HG03097 (cell line): ENCODE measurements around the gene MACIR.

Experiments
- ATAC-seq: cut with Tn5 transposase; IDR thresholded peaks from one replicate; pipeline ENCODE4 v1.9.1; 2021; ENCODE audit not compliant: unreplicated experiment, low FRiP score

MACIR gene

GRCh38 chr5:103244398-103244797 is 14.2 kb upstream of the MACIR start:
- ATAC-seq = no peak

DNA sequence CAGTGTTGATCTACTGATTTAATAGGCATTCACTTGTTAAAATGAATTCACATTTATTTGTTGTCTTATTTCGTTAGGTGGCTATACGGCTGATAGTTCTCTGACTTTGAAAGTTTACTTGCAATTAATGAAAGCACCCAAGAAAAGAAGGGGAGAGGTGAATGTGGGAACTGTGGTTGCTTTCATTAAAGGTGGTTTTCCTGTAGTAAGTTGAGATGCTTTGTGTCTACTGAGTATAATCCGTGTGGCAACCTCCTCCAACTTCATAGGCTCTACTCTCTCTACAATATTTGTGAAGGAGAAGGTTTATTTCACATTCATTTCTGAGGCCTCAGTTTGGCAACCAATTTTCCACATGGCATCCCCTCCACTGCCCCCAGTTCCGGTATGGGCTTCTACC is 12.8 kb upstream of the MACIR start:
- ATAC-seq = no peak

DNA sequence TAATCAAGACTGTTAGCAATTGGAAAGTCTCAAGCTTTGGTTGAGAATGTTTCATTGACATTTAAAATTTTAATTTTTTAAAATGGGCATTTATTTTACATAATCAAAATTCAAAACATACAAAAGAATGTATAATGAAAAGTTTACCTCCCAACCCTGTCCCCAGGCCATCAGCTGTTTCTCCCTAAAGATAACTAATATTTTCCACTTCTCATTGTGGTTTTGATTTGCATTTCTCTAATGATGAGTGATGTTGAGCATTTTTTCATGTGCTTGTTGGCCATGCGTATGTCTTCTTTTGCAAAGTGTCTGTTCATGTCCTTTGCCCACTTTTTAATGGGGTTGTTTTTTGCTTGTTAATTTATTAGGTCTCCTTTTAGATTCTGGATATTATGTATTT is 11.4 kb upstream of the MACIR start:
- no peak for ATAC-seq

DNA sequence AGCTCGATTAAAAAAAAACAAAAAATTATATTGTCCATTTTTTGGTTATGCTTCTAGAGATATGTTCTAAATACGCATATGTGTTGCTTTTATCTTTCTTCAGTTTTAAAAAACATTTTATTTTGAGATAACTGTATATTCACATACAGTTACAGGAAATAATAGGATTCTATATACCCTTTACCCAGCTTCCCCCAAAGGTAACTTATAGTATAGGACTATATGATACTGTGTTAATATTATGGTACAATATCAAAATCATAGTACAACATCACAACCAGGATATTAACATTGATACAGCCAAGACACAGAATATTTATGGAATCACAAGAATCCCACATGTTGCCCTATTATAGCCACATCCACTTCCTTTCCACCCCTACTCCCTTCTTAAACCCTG is 9.5 kb upstream of the MACIR start:
- no peak for ATAC-seq

DNA sequence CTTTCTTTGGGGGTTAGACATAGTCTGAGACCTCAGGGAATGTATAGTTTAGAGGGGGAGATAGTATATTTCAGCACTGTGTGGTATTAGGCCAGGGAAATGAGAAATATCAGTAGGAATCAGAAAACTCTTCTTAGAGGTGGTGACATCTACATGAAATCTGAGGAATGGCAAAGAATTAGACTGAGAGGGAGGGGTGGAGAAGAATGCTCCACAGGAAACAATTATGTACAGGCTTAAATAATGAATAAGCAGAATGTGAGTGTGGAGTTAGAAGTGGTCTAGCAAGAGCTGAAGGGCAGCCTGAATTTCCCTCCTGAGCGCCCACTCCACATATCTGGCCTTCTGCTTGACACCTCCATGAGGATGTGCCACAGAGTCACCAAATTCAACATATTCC is 3.6 kb upstream of the MACIR start:
- ATAC-seq = no peak

DNA sequence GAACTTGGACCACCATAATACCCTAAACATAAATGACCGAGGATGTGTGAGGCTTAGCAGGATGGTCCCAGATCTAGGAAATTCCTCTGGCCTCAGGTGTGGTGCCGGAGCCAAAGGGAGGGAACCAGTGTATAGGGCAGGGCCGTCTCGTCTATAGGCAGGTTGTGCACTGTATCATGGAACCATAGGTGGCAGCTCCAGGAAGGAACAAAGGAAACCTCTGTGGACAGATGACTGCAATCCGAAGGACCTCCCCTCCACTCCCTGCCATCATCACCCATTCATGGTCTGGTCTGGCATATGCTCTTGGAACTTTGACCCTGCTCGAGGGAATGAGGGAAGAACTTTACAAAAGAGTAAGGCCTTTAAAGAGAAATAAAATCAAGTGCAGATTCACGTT is 2.9 kb upstream of the MACIR start:
- ATAC-seq = no peak

GRCh38 chr5:103256178-103256577 is 2.4 kb upstream of the MACIR start:
- no peak for ATAC-seq

- ATAC-seq = peak; percentile 34
These were observed 568 bp downstream of the MACIR start for GRCh38 chr5:103258957-103259704.

DNA sequence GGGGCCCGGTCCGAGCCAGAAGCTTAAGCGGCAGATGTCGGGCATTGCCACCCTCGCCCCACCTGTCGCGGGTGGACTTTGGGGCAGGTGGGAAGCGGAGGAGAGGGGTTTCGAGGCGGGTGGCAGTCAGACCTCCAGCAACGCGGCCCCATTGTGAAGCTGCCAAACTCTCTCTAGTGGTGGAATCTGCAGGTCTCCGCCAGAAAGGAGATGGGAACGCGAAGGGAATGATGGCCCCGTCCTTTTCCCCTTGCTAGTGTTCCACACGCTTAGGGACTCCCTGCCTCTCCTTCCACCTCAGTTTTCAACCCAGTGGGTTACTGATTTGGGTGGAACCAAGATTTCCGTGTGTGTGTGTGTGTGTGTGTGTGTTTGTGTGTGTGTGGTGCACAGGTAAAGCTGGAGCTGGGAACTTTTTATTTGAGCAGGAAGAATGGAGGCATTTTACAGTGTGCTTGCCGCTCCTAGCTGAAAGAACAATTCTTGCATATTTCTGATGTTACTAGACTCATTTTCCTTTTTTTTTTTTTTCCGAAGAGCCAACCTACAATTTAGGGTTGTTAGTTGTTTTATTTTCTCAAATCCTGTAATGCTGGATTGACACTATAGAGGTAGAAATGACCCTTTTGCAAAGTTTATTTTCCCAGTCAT is 1.3 kb downstream of the MACIR start:
- peak; percentile 0 for ATAC-seq

GRCh38 chr5:103260951-103261350 is 2.4 kb downstream of the MACIR start:
- peak; percentile 36 for ATAC-seq

DNA sequence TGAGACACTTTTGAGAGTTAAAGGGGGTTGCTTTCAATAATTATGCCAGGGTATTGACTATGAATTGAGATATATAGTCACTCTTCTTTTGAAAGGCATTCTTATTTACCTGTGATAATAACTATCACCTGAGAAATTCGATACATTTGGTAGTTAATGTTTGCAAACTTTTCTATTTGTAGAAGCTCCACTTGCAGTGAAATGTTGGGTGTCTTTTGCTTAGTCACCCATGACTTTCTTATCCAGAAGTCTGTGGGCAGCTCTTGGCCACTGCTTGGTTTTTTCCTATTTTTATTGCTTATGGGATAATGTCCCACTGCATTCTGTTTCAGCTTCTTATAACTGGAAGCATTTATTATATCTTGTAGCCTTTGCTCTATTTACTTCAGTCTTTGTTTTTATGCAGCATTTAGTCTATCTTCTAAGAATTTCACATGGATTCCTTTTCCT is 3.9 kb downstream of the MACIR start:
- ATAC-seq = no peak

DNA sequence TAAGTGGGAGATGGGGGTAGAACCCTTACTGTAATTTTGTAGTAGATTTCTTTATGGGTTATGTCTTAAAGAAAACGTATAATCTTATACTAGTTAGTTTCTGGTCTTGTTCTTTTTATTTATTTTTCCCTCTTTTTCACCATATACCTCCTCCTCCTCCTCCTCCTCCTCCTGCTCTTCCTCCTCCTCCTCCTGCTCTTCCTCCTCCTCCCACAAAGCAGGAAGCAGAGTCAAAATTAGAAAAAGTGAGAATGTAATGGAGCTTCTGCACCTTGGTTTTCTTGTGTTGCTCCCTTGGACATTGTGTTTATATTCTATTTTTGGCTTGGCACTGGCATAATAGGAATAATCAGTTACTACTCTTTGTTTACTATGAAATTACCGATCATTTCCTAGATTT is 4.5 kb downstream of the MACIR start:
- no peak for ATAC-seq

GRCh38 chr5:103264508-103264907 is 5.9 kb downstream of the MACIR start:
- no peak for ATAC-seq

- ATAC-seq = no peak
These were observed 12.0 kb downstream of the MACIR start for GRCh38 chr5:103270581-103270980.

GRCh38 chr5:103271570-103272289 is 13.2 kb downstream of the MACIR start:
- no peak for ATAC-seq

- ATAC-seq = no peak
These were observed 13.8 kb downstream of the MACIR start for GRCh38 chr5:103272377-103272776.

DNA sequence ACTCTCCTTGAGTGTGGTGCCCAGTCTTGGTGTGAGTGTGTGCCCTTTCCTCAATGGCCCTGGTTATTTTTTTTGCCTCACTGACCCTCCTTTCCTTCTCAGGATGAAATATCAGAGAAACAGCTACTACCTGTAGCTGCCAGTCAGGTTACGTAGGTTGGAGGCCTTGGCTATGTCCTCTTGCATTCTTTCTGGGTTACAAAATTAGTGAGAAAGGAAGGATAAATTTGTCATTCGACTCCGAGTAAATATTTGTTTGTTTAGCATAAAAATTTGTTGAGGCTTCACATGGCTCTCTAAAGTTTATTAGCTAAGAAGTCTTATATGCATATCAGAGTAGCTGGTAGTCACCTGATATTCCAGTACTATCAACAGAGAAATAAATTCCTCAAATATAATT is 15.4 kb downstream of the MACIR start:
- ATAC-seq = no peak

DNA sequence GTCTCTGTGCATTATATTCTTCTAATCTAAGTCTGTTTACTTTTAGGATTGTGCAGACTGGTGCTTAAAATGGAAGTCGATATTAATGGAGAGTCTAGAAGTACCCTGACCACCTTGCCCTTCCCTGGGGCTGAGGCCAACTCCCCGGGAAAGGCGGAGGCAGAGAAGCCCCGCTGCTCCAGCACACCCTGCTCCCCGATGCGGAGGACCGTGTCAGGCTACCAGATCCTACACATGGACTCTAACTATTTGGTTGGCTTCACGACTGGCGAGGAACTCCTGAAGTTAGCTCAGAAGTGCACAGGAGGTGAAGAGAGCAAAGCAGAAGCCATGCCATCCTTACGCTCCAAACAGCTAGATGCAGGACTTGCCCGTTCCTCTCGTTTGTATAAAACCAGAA is 17.3 kb downstream of the MACIR start:
- no peak for ATAC-seq

GRCh38 chr5:103280967-103281366 is 22.4 kb downstream of the MACIR start:
- ATAC-seq = no peak

GRCh38 chr5:103283120-103283519 is 24.6 kb downstream of the MACIR start:
- ATAC-seq = no peak

GRCh38 chr5:103283869-103284268 is 25.3 kb downstream of the MACIR start:
- no peak for ATAC-seq

DNA sequence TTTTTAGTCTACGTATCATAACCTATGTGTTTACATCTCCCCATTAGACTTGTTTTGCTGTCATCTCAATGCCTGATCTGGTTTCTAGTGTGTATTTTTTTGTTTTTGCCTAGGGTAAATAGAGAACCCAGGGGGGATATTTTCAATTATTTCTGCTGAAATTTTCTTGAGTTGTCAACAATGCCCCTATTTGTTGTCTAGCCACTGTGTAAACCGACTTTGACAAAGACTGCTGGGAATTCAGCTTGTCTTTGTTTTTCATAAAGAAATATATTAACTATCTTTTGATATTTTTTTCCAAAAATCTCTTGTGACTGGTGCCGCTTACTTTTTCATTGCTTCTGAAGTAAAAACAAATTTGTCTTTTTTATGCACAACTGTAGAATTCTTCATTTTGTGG is 28.1 kb downstream of the MACIR start:
- no peak for ATAC-seq
